Cardiac fibroblast (primary cell): ENCODE results near the gene FAM3D.

ENCODE experiments used
- DNase-seq, 2 donors: peaks; one replicate each; pipeline versions ENCODE4 v3.0.0 to v3.0.0-alpha.2; 2010; ENCODE audit warnings: low read depth in 2 of 2
- H3K4me3 ChIP-seq, 2 donors: replicated peaks in 1 of 2; 1 replicate in 1 of 2; 2 replicates in 1 of 2; pipeline ENCODE4 v1.5.1; 2011; ENCODE audit warnings: low read depth in 2 of 2, low read length in 2 of 2, mild to moderate bottlenecking in 2 of 2, moderate library complexity in 1 of 2
- CTCF ChIP-seq: IDR thresholded peaks from one replicate; pipeline ENCODE4 v1.5.1; 2011; ENCODE audit warnings: low read depth, mild to moderate bottlenecking, low read length, inconsistent platforms

The FAM3D gene

GRCh38 chr3:58642846-58643245 lies 23.7 kb downstream of the FAM3D start:
- DNase-seq: no peak
- no peak overlapping the region for H3K4me3 ChIP-seq
- no peak for TF ChIP-seq CTCF

GRCh38 chr3:58640700-58641372 lies 25.7 kb downstream of the FAM3D start:
- TF ChIP-seq CTCF: peak; percentile 92
- DNase-seq: peak; percentile 77 to 79
- no peak overlapping the region for H3K4me3 ChIP-seq

- TF ChIP-seq CTCF: no peak
- DNase-seq: no peak
- no peak overlapping the region for H3K4me3 ChIP-seq
Observed at GRCh38 chr3:58639842-58640241, 26.7 kb downstream of the FAM3D start.

GRCh38 chr3:58639001-58639400 lies 27.6 kb downstream of the FAM3D start:
- TF ChIP-seq CTCF: no peak
- peak; percentile 23 to 36 for DNase-seq
- no peak overlapping the region for H3K4me3 ChIP-seq

- DNase-seq: no peak
- no peak for TF ChIP-seq CTCF
- H3K4me3 ChIP-seq: no peak overlapping the region
Observed at GRCh38 chr3:58638591-58638990, 28.0 kb downstream of the FAM3D start.

- DNase-seq: no peak
- no peak for TF ChIP-seq CTCF
- H3K4me3 ChIP-seq: no peak overlapping the region
Observed at GRCh38 chr3:58637509-58637908, 29.1 kb downstream of the FAM3D start.
